Stimulated activated CD4-positive, alpha-beta T cell treated with anti-CD3 and anti-CD28 coated beads, Interleukin-2, amount 100 ng/mL, for 24 hours (primary cell): Measurements from ENCODE around the gene STAT6.
A peak's percentile ranks its signal among the peaks of the same experiment; 100 is the strongest.
"Not testable (repeated sequence)": the region's sequence is repeated elsewhere in the genome, so short reads cannot be mapped to it uniquely, and the experiment has no call there.

Experiments used
- DNase-seq, 2 donors: peaks; one replicate each; pipeline ENCODE4 v3.0.0-alpha.2; 2020

STAT6 gene

GRCh38 chr12:57124261-57124877, 13.2 kb upstream of the STAT6 start:
- DNase-seq = peak; percentile 75 to 84

DNA sequence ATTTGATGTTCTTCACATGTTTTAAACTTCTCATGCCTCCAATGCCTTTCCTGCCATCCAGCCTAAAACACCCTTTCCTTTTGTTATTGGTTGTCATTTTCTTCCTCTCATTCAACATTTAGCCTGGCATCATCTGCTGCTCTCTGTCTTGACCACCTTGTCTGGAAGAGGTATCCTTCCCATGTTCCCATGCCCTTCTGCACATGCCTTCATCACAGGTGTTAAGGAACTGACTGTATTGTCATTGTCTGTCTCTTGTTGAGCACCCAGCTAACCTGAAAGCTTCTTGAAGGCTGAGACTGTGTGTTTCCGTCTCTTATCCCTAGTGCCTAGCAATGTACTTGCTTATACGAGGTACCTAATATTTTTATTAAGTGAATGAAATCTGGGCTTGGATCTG, 12.7 kb upstream of the STAT6 start:
- DNase-seq = no peak

- not testable (repeated sequence) for DNase-seq
Observed at GRCh38 chr12:57120718-57121117, 9.6 kb upstream of the STAT6 start.

DNA sequence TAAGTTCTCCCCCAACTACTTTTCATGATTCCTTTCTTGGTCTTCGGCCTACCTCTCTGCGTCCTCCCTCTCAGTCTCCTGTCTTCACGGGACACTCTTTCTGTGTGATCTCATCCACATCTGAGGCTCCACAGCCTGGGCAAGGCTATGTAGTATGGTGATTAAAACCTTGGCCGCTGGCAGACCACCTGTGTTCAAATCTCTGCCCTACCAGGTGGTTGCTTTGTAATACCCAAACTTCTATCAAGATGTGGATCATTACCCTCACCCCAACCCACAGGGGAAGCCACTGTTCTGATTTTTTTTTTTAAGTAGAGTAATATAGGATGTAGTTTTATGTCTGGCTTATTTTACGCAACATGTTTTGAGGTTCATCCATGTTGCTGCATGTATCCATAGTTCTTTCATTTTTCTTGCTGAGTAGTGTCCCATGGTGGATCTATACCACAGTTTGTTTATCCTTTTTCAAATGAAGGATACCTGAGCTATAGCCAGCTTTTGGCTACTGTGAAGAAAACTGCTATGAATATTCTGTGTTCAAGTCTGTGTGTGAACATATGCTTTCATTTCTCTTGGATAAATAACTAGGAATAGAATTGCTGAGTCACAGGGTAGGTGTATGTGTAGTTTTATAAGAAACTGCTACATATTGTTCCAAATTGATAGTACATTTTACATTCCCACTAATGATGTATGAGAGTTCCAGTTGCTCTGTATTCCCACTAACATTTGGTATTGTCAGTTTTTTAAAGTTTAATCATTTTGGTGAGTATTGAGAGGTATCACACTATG, 8.3 kb upstream of the STAT6 start:
- no peak for DNase-seq

GRCh38 chr12:57118711-57119271, 7.6 kb upstream of the STAT6 start:
- no peak for DNase-seq

DNA sequence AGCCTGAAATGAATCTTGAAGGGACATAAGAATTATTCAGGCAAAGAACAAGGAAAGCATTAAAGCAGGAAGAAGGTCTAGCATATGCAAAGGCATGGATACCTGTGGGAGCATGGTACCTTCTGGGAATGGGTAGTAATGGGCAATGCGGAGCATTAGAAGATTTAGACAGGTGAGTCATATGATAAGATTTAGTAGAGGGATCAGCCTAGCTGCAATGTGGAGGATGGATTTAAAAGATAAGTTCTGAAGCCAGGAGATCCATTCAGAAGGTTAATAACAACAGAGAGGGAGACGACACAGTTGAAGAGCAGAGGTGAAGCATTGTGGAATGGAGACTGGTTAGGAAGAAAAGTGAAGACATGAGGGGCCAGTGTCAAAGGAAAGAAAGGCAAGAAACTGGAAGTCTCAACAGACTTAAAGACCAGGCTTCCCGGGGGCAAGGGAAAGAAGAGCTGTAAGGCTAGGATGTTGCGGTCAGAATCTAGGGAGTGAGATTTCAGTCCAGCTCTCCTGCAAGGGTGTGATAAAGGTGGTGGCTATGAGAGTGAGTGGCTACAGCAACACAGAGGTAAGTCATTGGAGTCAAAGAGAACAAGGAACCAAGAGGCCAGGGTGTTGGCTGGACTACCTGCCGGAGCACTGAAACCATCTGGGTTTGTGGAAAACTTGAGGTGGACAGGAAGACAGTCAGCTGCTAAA, 5.6 kb upstream of the STAT6 start:
- DNase-seq = no peak

GRCh38 chr12:57112492-57113294, 1.5 kb upstream of the STAT6 start:
- peak in 1 of 2 donors; percentile 88 for DNase-seq

GRCh38 chr12:57110104-57111030, 795 bp downstream of the STAT6 start:
- DNase-seq = peak; percentile 78 to 83

DNA sequence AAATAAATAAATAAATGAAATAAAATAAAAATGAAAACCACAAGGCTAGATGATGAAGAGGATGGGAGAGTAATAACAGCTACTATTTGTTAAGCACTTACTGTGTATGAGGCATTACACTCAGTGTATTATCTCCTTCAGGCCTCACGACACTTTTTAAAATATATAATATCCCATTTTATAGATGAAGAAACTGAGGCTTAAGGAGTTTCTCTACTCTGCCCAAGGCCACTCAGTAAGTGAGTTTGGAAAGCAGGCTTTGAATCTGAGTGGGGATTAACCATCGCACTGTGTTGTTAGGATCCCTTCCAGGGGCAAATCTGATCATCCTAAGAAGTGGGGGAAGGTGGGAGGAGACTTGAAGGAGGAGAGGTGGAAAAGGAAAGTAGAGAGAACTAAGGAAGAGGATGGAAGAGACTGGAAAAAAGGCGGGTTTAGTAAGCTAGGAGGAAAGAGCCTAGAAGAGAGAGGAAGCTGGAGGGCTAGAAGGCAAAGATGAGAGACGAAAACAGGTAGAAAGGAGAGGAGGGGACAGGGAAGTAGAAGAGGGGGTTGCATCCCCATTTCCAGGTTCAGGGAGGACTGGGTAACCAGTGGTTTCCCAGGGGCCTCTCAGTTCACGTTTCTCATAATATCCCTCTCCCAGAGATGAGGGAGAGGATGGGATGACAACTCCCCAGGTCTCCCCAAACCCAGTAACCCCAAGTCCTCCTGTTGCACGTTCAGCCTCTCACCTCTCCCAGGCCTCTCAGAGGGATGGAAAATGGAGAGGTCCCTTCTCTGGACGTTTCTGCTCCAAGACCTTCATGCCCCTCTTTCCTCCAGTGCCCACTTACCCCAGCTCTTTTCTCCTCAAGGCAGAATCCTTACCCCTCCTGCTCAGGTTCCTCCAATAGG, 1.7 kb downstream of the STAT6 start:
- no peak for DNase-seq

DNA sequence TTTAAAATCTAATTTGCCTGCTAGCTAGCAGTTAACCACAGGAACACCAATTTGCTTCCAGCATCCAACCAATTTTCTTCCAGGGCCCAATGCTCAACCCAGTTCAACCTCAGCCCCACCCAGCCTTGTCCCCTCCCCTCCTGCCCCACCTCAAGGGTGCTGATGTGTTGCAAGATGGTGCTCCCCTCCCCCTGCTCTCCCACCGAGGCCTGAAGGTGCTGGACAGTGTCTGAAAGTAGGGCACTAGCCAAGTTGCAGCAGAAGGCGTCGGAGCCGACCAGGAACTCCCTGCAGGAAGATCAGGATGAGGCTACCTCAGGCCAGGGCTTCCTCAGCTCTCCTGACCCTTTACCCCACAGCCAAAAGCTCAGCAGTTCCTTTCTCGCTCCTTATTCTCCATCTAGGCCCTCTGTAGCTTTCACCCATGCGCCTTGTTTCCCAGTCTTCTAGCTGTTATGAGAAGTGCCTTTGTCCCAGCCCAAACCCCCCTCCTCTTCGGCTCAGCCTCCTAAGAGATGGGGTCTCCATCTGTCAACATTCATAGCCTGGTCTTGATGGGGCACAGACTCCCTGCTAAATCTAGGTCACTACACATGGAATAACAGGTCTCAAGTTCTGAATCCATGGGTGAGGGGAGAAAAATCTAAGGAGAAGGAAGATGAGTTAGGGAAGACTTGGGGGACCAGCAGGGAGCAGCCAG, 3.6 kb downstream of the STAT6 start:
- DNase-seq = no peak

GRCh38 chr12:57106021-57106708, 5.0 kb downstream of the STAT6 start:
- DNase-seq = no peak

DNA sequence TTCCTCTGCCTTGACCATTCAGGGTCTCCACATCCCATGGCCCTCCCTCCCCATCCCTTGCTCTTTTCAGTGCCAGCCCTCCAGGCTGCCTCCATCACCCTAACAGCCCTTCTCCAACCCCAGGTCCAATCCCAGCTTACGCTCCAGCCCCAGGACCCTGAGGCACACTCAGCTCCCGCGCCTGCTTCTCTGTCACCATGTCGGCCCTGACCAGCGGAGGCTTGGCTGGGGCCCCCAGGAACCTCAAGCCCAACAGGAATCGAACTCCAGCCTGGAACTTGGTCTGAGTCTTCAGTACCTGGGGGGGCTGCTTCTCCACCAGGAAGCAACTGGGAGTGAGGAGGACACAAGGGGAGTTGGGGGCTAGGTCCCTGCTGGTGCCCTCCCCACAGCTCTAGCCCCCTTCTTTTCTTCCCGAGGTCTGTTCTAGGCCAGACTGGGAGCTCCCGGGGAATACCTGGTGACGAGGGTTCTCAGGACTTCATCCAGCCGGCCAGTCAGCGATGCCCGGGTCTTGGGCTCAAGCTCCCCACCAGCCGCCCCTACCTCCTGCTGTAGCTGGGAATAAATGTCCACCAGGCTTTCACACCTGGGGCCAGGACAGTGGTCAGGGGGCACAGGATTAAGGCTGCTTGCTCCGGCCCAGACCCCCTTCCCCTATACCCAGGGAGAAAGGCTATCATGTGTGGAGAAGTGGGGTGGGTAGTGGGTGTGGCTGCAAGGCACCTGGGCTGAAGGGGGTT, 6.0 kb downstream of the STAT6 start:
- DNase-seq = no peak

DNA sequence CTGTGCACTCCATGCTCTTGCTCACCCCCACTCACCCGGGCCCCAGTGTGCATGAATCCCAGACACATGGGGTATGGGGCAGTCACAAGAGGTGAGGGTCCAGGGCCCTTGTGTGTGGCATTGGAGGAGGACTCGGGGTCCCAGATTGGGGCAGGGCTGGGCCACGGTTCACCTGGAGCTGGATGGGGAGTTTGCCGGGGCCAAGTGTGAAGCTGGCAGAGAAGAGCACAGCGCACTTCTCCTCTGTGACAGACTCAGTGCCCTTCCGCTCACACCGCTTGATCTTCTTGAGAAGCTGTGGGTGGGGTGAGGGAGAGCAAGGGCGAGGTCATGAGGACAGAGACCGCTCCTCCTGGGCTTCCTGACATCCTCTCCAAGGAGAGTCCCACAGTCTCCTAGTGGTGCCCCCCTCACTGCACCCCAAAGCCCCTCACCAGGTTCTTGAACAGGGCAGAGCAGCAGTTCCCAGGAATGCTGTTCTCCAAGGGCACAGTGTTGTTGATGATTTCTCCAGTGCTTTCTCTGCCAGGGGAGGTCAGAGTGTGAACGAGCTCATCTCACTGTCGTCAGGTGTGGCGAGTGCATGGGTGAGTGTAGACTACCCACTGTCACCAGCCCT, 6.8 kb downstream of the STAT6 start:
- DNase-seq = no peak

DNA sequence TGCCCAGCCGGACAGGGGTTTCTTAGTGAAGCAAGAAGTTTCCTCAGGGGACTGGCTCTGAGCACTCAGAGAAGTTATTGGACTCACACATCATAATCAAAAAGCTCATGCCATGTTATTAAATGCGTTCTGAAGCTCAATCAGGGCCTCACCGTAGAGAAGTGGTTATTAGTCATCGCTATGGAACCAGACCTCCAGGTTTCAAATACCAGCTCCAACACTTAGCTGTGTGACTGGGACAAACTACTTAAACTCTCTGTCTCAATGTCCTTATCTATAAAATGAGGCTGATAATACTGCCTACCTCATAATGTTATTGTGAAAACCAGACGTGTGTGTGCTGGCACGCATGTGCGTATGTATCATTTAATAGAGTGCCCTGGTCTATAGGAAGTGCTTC, 7.3 kb downstream of the STAT6 start:
- DNase-seq = no peak

GRCh38 chr12:57101892-57102695, 9.1 kb downstream of the STAT6 start:
- DNase-seq = no peak

DNA sequence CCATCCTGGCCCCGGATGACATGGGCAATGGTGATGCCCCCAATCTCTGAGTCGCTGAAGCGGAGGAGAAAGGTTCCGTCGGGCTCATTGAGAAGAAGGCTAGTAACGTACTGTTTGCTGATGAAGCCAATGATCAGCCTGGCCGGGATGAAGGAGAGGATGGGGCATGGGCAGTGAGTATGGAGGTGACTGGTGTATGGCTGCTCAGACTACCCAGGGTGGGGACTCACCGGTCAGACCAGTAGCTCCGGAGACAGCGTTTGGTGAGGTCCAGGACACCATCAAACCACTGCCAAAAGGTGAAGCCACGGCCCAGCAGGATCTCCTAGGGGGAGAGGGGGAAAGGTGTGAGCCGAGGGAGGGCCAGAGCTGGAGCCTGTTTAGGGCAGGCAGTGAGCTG, 11.4 kb downstream of the STAT6 start:
- DNase-seq = no peak

DNA sequence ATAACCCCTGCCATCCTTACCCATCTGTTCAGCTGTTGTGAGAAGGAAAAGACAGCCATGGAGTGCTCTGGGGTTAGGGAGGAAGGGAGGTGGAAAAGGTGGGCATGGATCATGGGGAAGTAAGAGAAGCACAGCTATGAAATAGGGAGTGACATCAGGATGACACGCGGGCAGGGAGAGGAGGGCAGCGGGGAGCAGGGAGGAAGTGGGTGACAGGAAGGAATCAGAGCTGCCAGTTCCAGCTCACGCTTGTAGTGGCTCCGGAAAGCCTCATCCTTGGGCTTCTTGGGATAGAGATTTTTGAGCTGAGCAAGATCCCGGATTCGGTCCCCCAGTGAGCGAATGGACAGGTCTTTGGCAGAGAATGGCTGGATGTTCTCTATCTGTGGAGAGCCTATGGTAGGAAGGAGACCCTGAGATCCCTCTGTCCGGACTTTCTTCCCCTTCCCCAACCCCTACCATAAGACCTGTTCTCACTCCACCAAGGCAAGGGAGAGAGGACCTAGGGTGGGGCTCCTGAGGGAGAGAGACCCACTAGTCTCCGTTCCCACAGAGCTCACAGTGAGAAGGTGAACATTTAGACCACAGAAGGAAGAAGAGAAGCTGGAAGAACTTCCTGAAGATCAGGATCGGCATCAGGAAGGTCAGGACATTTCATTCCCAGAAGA, 12.0 kb downstream of the STAT6 start:
- no peak for DNase-seq
